GM18951 (cell line): ENCODE data around the gene TSPAN3.

ENCODE experiments used
- POLR2A ChIP-seq: IDR thresholded peaks from 4 replicates; pipeline ENCODE4 v1.6.1; 2011; ENCODE audit warnings: mild to moderate bottlenecking; ENCODE audit not compliant: insufficient read length, insufficient read depth; ENCODE audit errors: extremely low read depth
- in situ Hi-C: fragments of 300-500 bp; cut with MboI; formaldehyde crosslinking; loops from one replicate; pipeline ENCODE4 v1.12.0; 2022; ENCODE audit warnings: low sequenced_read_pairs, mixed read lengths, inconsistent platforms; ENCODE audit not compliant: unreplicated experiment

TSPAN3 gene

DNA sequence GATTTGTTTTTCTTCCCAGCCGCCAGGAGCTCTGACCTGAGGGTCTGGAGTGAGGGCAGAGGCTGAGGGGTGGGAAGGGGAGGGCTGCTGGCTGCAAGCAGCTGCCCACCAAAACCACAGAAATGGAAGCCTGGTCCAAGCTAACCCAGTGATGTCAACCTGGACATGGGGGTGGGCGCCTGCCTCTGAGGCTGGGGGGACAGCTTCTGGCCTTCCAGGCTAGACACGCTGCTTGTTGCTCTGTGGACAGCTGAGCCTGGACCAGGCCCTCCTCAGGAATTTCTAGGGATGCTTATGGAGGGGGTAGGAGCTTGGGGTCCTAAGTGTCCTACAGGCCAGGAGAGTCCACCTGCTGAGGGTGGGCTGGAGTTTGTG, 54.6 kb downstream of the TSPAN3 start:
- no peak for TF ChIP-seq POLR2A
- in situ Hi-C loops = no loop called here

DNA sequence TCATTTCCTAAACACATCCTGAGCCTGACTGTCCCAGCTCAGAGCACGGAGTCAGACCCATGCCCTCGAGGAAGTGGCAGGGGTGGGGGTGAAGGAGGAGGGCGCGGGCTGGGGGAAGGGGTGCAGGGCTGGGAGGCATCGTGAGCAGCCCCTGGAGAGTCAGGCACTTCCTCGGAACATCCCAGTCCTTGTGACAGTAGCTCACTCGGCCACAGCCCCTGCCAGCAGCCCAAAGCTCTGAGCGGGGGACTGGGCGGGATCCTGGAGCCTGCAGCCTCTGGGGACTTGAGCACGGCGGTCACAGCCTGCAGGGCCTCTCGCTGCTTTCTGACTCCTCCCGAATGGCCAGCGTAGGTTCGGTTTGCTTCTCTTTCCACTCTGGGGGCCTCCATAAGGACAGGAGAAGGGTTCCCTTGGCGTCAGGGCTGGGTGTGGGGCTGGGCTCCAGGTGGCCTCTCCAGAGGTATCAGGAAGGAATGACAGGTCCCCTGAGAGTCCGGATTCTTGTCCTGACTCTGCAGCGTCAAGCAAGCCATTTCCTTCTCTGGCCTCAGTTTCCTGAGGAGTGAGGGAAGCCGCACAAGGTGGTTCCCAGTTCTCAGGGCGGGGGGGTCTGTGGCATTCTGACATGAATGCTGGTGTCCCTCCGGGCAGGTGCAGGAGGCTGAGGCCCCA, 55.1 kb downstream of the TSPAN3 start:
- TF ChIP-seq POLR2A = no peak
- in situ Hi-C loops = no loop called here

DNA sequence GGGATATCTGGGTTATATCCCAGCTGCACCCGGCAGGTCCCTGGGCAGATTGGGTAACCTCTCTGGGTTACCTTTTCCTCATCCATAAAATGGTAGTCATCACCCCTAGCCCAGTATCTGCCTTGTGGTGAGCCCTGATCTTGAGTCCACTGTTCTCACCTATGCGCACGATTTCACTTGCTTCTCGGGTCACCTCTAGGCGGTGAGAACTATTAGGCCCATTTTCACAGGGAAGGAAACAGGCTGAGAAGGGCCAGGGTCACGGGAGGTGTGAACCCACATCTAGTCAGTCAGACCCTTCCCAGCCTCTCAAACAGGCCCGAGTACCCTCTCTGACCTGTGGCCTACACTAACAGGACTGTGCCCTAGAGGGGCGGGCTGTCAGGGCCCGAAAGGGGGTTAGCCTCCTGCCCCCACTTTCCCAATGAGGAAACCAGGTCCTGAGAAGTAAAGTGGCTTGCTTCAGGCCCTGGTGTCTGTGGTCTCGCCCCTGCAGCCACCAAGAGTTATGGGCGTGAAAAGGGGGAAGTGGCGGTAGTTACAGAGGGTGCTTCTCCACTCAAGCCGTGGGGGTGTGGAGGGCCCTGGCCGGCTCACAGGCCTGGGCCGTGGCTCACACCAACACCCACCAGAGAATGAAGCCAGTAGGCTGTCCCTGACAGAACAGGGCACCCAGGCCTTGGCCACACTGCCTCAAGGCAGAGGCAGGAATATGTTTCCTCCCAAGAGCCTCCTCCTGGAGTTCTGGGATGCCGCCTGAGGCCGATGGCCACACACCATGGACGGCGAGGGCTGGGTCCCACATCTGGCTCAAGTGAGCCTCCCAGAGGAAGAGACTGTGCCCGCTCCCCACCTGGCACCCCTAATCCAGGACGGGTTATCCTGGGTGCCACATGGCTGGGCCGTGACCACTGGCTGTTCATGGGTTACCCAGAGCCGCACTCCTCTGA, 56.5 kb downstream of the TSPAN3 start:
- no peak for TF ChIP-seq POLR2A
- in situ Hi-C loops = no loop called here

DNA sequence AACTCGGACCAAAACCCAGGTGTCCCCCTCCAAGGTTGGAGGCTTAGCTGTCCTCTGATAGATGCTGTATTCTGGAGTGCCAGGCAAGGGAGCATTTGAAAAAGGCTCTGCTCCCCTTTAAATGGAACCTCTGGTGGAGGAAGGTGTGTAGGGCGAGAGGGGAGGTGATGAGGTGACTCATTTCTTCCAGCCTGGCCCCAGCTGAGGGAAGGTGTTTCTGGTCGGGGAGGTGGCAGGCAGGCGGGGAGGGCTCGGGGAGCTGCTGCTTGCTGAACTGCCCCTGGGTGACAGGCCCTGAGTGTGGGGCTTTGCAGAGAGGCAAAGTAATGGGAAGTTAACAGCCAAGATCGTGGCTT, 57.2 kb downstream of the TSPAN3 start:
- TF ChIP-seq POLR2A = no peak
- in situ Hi-C loops = no loop called here

DNA sequence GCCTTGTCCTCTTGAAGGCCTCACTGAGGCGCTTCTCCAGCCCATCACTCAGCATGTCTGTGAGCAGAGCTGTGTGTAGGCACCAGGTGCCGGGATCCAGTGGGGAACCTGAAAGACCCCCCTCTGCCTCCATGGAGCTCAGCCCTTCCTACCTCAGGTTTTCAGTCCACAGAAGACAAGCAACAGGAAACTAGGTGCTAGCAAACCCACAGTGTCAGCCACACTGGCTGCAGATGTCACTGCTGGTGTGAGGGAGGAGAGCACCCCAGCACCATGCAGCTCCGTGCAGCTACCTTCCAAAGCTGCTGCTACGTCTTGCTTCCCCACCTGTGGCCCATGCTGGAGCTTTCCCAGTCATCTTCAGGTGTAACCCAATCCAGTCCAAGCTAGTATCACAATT, 58.0 kb downstream of the TSPAN3 start:
- no peak for TF ChIP-seq POLR2A
- in situ Hi-C loops = no loop called here

DNA sequence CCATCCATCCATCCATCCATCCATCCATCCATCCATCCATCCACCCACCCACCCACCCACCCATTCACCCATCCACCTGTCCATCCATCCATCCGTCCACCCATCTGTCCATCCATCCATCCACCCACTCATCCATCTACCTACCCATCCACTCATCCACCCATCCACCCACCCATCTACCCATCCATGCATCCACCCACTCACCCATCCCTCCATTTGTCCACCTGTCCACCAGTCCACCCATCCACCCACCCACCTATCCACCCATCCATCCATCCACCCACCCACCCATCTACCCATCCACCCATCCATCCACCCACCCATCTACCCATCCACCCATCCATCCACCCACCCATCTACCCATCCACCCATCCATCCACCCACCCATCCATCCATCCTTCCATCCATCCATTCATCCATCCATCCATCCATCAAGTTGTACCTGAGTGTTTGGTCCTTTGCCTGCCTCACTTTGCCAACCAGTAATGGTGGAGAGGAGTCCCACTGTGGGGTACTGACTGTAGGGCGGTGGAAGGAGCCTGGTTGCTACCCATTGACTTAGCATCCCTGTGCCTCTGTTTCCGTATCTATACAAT, 58.7 kb downstream of the TSPAN3 start:
- in situ Hi-C loops = no loop called here
- no peak for TF ChIP-seq POLR2A

DNA sequence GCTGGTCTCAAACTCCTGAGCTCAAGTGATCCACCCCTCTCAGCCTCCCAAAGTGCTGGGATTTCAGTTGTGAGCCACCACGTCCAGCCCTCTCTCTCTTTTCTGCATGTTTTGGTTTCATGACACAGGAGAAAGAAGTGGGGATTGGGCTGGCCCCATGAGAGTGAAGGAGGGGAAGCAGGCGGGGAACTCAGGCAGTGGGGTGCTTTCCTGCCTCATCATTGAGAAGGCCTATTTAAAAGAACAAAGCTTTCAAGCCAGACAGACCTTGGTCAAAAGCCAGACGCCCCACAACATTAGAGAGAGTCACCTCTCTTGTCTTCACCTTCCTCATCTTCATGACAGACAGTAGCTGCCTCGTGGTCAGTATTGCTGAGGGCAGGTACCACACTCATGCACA, 60.1 kb downstream of the TSPAN3 start:
- no peak for TF ChIP-seq POLR2A
- in situ Hi-C loops = no loop called here

DNA sequence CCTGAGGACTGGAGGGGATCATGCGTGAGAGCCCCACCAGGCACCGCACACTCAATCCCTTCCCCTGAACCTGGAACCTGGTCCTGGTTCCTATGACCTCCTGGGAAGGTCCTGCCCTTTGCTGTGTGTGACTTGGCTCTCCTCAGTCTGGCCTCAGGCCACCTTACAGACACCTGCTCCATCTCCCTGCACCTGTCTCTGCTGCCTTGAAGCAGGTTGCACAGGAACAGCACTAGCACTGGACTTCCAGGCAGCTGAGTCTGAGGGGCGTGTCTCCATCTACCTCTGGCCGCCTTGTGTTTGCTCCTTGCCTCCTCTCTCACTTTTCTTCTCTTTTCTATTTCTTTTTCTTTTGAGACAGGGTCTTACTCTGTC, 60.6 kb downstream of the TSPAN3 start:
- no peak for TF ChIP-seq POLR2A
- in situ Hi-C loops = no loop called here

DNA sequence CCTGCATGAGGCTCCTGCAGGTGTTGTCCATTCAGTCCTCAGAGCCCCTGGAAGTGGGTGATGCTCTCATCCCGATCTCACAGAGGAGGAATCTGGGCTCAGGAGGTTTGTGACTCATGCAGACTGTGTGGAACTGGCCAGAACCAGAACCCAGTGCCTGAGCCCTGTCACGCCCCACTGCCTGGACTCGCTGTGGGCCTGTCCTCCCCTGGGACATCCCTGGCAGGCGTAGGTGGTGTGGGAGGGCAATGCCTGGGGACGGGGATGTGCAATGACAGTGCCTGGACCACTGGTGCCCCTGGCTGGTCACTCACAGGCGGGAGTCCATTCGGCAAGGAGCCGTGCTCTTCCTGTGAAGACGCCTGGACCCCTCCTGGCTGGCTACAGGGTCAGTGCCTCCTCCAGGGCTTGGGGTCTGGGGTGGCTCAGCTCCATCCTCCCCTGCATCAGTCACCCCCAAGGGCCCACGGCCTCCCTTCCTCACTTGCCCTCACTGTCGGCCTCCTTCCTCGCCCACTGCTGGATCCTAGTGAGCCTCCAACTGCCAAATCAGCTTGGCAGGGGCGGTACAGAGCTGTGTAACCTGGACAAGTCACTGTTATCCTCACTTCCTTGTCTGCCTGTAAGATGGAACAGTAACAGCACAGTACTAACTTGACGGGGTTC, 61.1 kb downstream of the TSPAN3 start:
- in situ Hi-C loops = no loop called here
- TF ChIP-seq POLR2A = no peak

DNA sequence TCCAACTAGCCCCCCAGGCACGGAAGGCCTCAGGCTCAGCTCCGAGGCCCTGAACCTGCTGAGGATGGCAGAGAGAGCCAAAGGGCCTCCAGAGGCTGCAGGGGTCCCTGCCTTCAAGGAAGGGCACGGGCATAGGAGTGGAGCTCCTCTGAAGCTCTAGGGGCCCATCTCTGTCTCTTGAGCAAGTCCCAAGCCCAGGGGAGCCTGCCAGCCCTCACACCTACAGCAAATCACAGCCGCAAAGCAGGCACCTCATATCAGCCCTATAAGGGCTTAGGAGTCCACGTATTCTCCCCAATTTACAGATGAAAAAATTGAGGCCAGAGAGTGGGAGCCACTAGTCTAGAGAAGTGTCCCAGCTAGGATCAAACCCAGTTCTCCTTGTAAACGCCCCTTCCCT, 61.7 kb downstream of the TSPAN3 start:
- in situ Hi-C loops = no loop called here
- TF ChIP-seq POLR2A = no peak

DNA sequence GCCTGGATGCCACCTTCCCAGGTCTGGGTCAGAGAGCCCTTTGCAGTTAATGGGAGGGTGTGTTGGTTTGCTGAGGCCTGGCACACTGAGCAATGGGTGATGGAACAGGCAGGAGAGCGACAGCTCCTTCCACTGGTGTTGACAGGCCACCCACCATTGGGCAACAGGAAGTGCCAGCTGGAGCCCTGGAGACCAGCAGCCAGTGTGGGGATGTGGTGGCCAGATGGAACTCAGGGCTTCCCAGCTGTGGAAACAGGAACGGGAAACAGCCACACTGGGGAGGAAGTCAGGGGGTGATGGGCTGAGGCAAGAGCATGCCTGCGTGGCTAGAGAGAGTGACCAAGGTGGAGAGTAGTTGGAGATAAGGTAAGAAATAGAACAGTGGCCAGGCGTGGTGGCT, 66.7 kb downstream of the TSPAN3 start:
- no peak for TF ChIP-seq POLR2A
- in situ Hi-C loops = no loop called here

DNA sequence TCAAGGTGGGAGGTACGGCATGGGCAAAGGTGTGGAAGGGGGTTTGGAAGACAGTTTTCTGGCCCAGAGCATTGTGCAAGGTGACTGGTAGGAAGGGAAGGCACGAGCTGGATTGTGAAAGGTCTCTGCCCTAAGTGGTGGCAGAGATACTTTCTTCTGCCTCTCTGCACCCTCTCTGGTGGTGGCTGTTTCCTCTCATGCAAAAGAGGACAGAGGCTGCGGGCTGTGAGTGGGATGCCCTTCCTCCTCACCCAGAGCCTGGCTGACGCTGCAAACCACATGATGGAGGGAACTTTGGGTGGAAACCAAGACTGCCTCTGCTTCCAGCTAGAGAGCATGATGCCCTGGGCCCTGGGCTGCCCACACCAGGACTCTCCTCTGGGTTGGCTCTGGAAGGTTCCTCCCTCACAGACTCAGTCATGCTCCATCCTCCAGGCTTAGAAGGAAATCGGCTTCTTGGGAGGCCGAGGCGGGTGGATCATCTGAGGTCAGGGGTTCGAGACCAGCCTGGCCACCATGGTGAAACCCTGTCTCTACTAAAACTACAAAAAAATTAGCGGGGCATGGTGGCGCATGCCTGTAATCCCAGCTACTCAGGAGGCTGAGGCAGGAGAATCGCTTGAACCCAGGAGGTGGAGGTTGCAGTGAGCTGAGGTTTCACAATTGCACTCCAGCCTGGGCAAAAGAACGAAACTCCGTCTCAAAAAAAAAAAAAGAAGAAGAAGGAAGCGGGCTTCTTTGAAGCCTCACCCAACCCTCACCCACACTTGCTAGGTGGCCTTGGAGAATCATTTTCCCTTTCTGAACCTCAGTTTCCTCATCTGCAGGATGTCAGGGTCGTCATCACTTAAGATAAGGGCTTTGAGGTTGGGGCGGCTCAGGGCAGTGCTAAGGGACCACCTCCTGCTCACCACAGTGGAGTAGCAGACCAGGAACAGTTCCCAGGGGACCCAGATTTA, 67.7 kb downstream of the TSPAN3 start:
- no peak for TF ChIP-seq POLR2A
- in situ Hi-C loops = no loop called here

DNA sequence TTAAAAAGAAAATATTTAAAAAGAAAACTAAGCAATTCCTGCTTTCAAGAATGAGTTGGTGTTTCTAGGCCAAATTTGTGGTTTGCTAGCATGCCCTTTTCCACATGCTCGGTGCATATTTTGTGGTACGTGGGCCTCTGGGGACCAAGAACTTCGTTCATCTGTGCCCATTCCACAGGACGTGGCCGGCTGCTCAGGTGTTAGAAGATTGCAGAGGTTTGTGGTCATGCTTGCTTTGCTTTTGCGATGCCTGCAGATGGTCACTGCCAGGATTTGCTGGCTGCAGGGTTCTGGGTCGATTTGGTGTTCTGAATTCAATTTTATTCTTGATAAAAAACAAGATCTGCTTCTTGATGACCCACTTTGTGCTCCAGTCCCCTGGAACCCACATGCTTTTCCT, 68.5 kb downstream of the TSPAN3 start:
- in situ Hi-C loops = no loop called here
- TF ChIP-seq POLR2A = no peak

DNA sequence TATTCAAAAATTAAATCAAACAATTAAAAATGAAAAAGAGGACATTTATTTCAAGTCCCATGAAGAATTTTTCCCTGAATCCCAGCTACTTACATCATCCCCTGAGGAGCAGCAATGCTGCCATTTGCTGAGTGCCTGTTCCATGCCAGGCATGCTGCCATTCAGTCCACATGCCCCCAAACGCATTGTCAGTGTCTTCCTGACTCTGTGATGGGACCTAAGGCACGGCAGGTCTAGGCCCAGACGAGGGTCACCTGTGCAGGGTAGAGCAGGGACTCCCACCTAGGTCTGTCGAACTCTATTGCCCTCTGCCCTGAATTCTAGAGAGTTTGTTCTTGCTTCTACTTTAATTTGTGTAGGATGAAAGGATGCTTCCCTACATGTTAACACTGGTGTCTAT, 68.9 kb downstream of the TSPAN3 start:
- in situ Hi-C loops = no loop called here
- TF ChIP-seq POLR2A = no peak
